Stimulated activated CD4-positive, alpha-beta T cell treated with anti-CD3 and anti-CD28 coated beads, TNF-alpha, amount 100 ng/mL, for 48 hours (primary cell): ENCODE data around the gene UPF3A.
A peak's percentile ranks its signal among the peaks of the same experiment; 100 is the strongest.
"Not testable (repeated sequence)": the region's sequence is repeated elsewhere in the genome, so short reads cannot be mapped to it uniquely, and the experiment has no call there.

Experiments
- DNase-seq, 3 donors: peaks; one replicate each; pipeline ENCODE4 v3.0.0-alpha.2; 2020; ENCODE audit warnings: low read depth in 3 of 3

UPF3A gene

GRCh38 chr13:114281351-114282040 lies at the start of gene UPF3A:
Gene UPF3A, plus strand, starts transcription at chr13:114281601. Its CDS starts 39 bp downstream, at chr13:114281640.
- DNase-seq, result peak; percentile 76 to 84 (median 83)

GRCh38 chr13:114231886-114232285 lies 49.5 kb upstream of the UPF3A start:
- DNase-seq, result no peak

- DNase-seq, result no peak
These were observed 47.1 kb upstream of the UPF3A start for GRCh38 chr13:114234266-114234644.

GRCh38 chr13:114234645-114235421 lies 46.6 kb upstream of the UPF3A start, which contains the start of gene CDC16:
Gene CDC16, plus strand, starts transcription at chr13:114234897. Its CDS starts 188 bp downstream, at chr13:114235085.
- DNase-seq, result peak; percentile 77 to 95 (median 87)

- no peak for DNase-seq
These were observed 45.7 kb upstream of the UPF3A start for GRCh38 chr13:114235697-114236096.

- DNase-seq, result no peak
These were observed 45.2 kb upstream of the UPF3A start for GRCh38 chr13:114236227-114236626.

GRCh38 chr13:114237415-114238112 lies 43.8 kb upstream of the UPF3A start:
- DNase-seq, result no peak

- DNase-seq, result no peak
These were observed 39.5 kb upstream of the UPF3A start for GRCh38 chr13:114241918-114242317.

- DNase-seq, result no peak
These were observed 37.4 kb upstream of the UPF3A start for GRCh38 chr13:114243971-114244370.

- no peak for DNase-seq
These were observed 36.8 kb upstream of the UPF3A start for GRCh38 chr13:114244637-114245036.

- DNase-seq, result no peak
These were observed 33.4 kb upstream of the UPF3A start for GRCh38 chr13:114248011-114248410.

GRCh38 chr13:114249077-114249476 lies 32.3 kb upstream of the UPF3A start:
- no peak for DNase-seq

- DNase-seq, result not testable (repeated sequence)
These were observed 29.6 kb upstream of the UPF3A start for GRCh38 chr13:114251639-114252440.

- no peak for DNase-seq
These were observed 24.9 kb upstream of the UPF3A start for GRCh38 chr13:114256547-114256946.

GRCh38 chr13:114257014-114257413 lies 24.4 kb upstream of the UPF3A start:
- no peak for DNase-seq

GRCh38 chr13:114258589-114258988 lies 22.8 kb upstream of the UPF3A start:
- no peak for DNase-seq

- no peak for DNase-seq
These were observed 22.0 kb upstream of the UPF3A start for GRCh38 chr13:114259374-114259773.

- DNase-seq, result no peak
These were observed 21.4 kb upstream of the UPF3A start for GRCh38 chr13:114259974-114260373.

GRCh38 chr13:114260814-114261213 lies 20.6 kb upstream of the UPF3A start:
- no peak for DNase-seq

GRCh38 chr13:114261328-114261965 lies 20.0 kb upstream of the UPF3A start:
- DNase-seq, result no peak

GRCh38 chr13:114263578-114263977 lies 17.8 kb upstream of the UPF3A start:
- no peak for DNase-seq
